ENCODE measurements around the gene CRTC1. TPM values are rescaled to one million over a fixed set of nuclear protein-coding genes. Genes with fewer than 3 reads are reported as not detected.

Gene CRTC1
- total and polyA plus RNA-seq, 2 of the 13 experiments (the other 11 are each of a cell fraction or from before 2014, with no cell fraction given): 2.0 to 2.7 TPM

GRCh38 chr19:18668744-18669523 lies 14.5 kb upstream of the CRTC1 start (continued):
- TF ChIP-seq ARID4A (CRISPR knock-in tag; IDR thresholded peaks at IDR 0.05; ENCODE audit: borderline replicate concordance): no peak
- no peak for TF ChIP-seq ZNF256 (CRISPR knock-in tag; conservative IDR thresholded peaks at IDR 0.05)
- TF ChIP-seq IKZF4 (CRISPR knock-in tag; IDR thresholded peaks at IDR 0.05; ENCODE audit: borderline replicate concordance, low read depth, not compliant biosample characterization): no peak
- TF ChIP-seq ATF5 (CRISPR knock-in tag; IDR thresholded peaks at IDR 0.05; ENCODE audit: low read depth): no peak
- no peak for TF ChIP-seq XRCC5 (optimal IDR thresholded peaks at IDR 0.05; ENCODE audit: low read length)
- no peak for TF ChIP-seq TBX3 (IDR thresholded peaks at IDR 0.05; ENCODE audit: borderline replicate concordance)

- FAIRE-seq: no peak
- ChIA-PET CTCF (ENCODE audit: low intra/inter-chr PET ratio, low total read pairs) (no interaction called here), POLR2A (no interaction called here)
- Histone ChIP-seq H3K79me2 (ENCODE audit: insufficient read depth, low read length) (no peaks in the 10 kb centered on the region), H3K4me3 (replicated peaks in 1 of 3; ENCODE audit: insufficient read depth in 1 of 3, low read depth in 2 of 3, low read length in 3 of 3) (no peak overlapping the region), H3K36me3 (replicated peaks in 1 of 2; ENCODE audit: control insufficient read depth in 1 of 2, insufficient read depth in 2 of 2, low read length in 2 of 2) (peaks cover 4 to 6% of the 10 kb centered on the region in 2 experiments; a peak in 3 of 5 replicates), H4K20me1 (ENCODE audit: insufficient read depth, low read length) (no peaks in the 10 kb centered on the region), H3K9me3 (ENCODE audit: low read length) (no peaks in the 10 kb centered on the region), H2AFZ (ENCODE audit: low read length) (no peak overlapping the region), H3K27me3 (ENCODE audit: control insufficient read depth in 1 of 2, insufficient read depth in 2 of 2, low read length in 2 of 2) (no peaks in the 10 kb centered on the region), H3K9ac (ENCODE audit: insufficient read depth, low read depth, low read length) (no peak overlapping the region), H3K4me2 (ENCODE audit: low read depth, low read length) (no peak overlapping the region), H3K4me1 (ENCODE audit: insufficient read depth, low read length) (peaks cover 12% of the 10 kb centered on the region), H3K27ac (ENCODE audit: extremely low read length, insufficient read depth, low read length) (no peak overlapping the region)
- no peak for DNase-seq (ENCODE audit: low spot score)
- 92% methylated on average over 10 of the region's 12 CpGs for WGBS (ENCODE audit: low lambda C conversion rate)
- in situ Hi-C loops (cut with HindIII; ENCODE audit: extremely low pct_ligation_motif_present, low pct_unique_long_range_greater_than_20kb) (no loop called here), intact Hi-C loops (cut with micrococcal nuclease; ENCODE audit: unreplicated experiment) (no loop called here)
- no TSS peak for BruUV-seq (replicated peaks)
- no peak for ATAC-seq
- TF ChIP-seq BCLAF1 (IDR thresholded peaks at IDR 0.05) (no peak), ZNF350 (CRISPR knock-in tag; IDR thresholded peaks at IDR 0.05; ENCODE audit: borderline replicate concordance, low read depth) (no peak), PAF1 (CRISPR knock-in tag; IDR thresholded peaks at IDR 0.05) (no peak), ZNF513 (CRISPR knock-in tag; conservative IDR thresholded peaks at IDR 0.05) (no peak), JUN (CRISPR knock-in tag; IDR thresholded peaks at IDR 0.05) (no peak), SRF (IDR thresholded peaks at IDR 0.05; ENCODE audit: low read depth, low read length) (no peak)
Measured at GRCh38 chr19:18669524-18669817, 14.0 kb upstream of the CRTC1 start.

Data from HepG2 (cell line).